K562 (cell line): ENCODE data around the gene EVPL. TPM values are rescaled to one million over a fixed set of nuclear protein-coding genes. Genes with fewer than 3 reads are reported as not detected.

Source experiments
- CBX2 ChIP-seq: fragments of 200-600 bp; sonication (generic); IDR thresholded peaks from one replicate; pipeline ENCODE4 v1.6.1; 2012; ENCODE audit warnings: mild to moderate bottlenecking, low read length, inconsistent platforms; ENCODE audit not compliant: insufficient read depth, poor library complexity, severe bottlenecking
- CBX3 ChIP-seq, 2 experiments: IDR thresholded peaks; 1 replicate in 1 of 2; 2 replicates in 1 of 2; pipeline ENCODE4 v1.6.1; 2012; ENCODE audit warnings: inconsistent platforms in 2 of 2, low read length in 2 of 2, borderline replicate concordance in 1 of 2, control low read depth in 1 of 2
- CHD2 ChIP-seq: IDR thresholded peaks from 2 replicates; pipeline ENCODE4 v1.6.1; 2011; ENCODE audit warnings: low read depth, low read length
- ETV5 ChIP-seq: sonication (generic); formaldehyde crosslinking; IDR thresholded peaks from 2 replicates; pipeline ENCODE4 v1.4.0; 2020; ENCODE audit warnings: low read depth, mild to moderate bottlenecking, missing genetic modification reagents
- GTF2A2 ChIP-seq: IDR thresholded peaks from 2 replicates; pipeline ENCODE4 v1.6.1; 2016; ENCODE audit warnings: mild to moderate bottlenecking, missing genetic modification characterization, missing compliant biosample characterization
- GTF2B ChIP-seq: IDR thresholded peaks from 2 replicates; pipeline ENCODE4 v1.6.1; 2011; ENCODE audit not compliant: insufficient read length; ENCODE audit errors: extremely low read depth
- ID3 ChIP-seq, 2 experiments: fragments of 250-450 bp in 1 of 2; fragments of 450-650 bp in 1 of 2; sonication (Bioruptor Pico) in 1 of 2; IDR thresholded peaks; 2 replicates each; pipeline versions ENCODE4 v1.6.1 to v1.8.0; 2016 to 2021; ENCODE audit warnings: mild to moderate bottlenecking in 2 of 2, moderate library complexity in 2 of 2, missing compliant biosample characterization in 1 of 2, missing genetic modification characterization in 1 of 2
- MEF2A ChIP-seq: IDR thresholded peaks from 2 replicates; pipeline ENCODE4 v1.6.1; 2011; ENCODE audit warnings: low read depth, mild to moderate bottlenecking, low read length, moderate library complexity; ENCODE audit not compliant: control insufficient read depth
- MYC ChIP-seq, 2 experiments: fragments of 250-450 bp in 1 of 2; sonication (Bioruptor Pico) in 1 of 2; IDR thresholded peaks; 2 replicates each; pipeline versions ENCODE4 v1.5.1 to v1.6.1; 2012 to 2021; ENCODE audit warnings: low read depth in 2 of 2, borderline replicate concordance in 1 of 2, improper control_type of control experiment in 1 of 2, low read length in 1 of 2, mild to moderate bottlenecking in 1 of 2, moderate library complexity in 1 of 2
- NCOR1 ChIP-seq: fragments of 450-650 bp; IDR thresholded peaks from 2 replicates; pipeline ENCODE4 v1.6.1; 2016; ENCODE audit warnings: mild to moderate bottlenecking, moderate library complexity
- NFATC3 ChIP-seq: fragments of 450-650 bp; IDR thresholded peaks from 2 replicates; pipeline ENCODE4 v1.6.1; 2017; ENCODE audit warnings: mild to moderate bottlenecking
- PHB ChIP-seq: fragments of 250-450 bp; sonication (Bioruptor Pico); IDR thresholded peaks from 2 replicates; pipeline ENCODE4 v1.5.0; 2021
- RBBP5 ChIP-seq: fragments of 200-600 bp; sonication (generic); IDR thresholded peaks from 2 replicates; pipeline ENCODE4 v1.6.1; 2012; ENCODE audit warnings: borderline replicate concordance, mild to moderate bottlenecking, low read length, control low read depth, inconsistent platforms; ENCODE audit not compliant: insufficient read depth, poor library complexity, severe bottlenecking
- RBM14 ChIP-seq: fragments of 200-400 bp; formaldehyde crosslinking; IDR thresholded peaks from 2 replicates; pipeline ENCODE4 v1.6.1; 2018; ENCODE audit warnings: low read depth, mild to moderate bottlenecking, low read length, moderate library complexity, borderline replicate concordance; ENCODE audit not compliant: insufficient read depth
- SIRT6 ChIP-seq: IDR thresholded peaks from one replicate; pipeline ENCODE4 v1.6.1; 2012; ENCODE audit warnings: low read depth, mild to moderate bottlenecking, control low read depth, inconsistent platforms, low read length, moderate library complexity
- SMAD3 ChIP-seq: fragments of 450-650 bp; formaldehyde crosslinking; conservative IDR thresholded peaks from 2 replicates; pipeline ENCODE4 v1.4.0; 2020; ENCODE audit warnings: mild to moderate bottlenecking
- SMARCC2 ChIP-seq: fragments of 450-650 bp; IDR thresholded peaks from 2 replicates; pipeline ENCODE4 v1.6.1; 2017; ENCODE audit warnings: antibody characterized with exemption, moderate library complexity, mild to moderate bottlenecking, low read depth
- SMC3 ChIP-seq: conservative IDR thresholded peaks from 2 replicates; pipeline ENCODE4 v1.6.1; 2011; ENCODE audit warnings: low read depth, low read length, improper control_type of control experiment; ENCODE audit not compliant: insufficient read depth
- SP2 ChIP-seq: IDR thresholded peaks from 2 replicates; pipeline ENCODE4 v1.6.1; 2011; ENCODE audit warnings: mild to moderate bottlenecking, low read depth, low read length, moderate library complexity; ENCODE audit not compliant: poor library complexity, severe bottlenecking; ENCODE audit errors: extremely low read depth
- SUPT5H ChIP-seq: fragments of 450-650 bp; IDR thresholded peaks from 2 replicates; pipeline ENCODE4 v1.6.1; 2016
- TEAD1 ChIP-seq, 2 experiments: fragments of 450-650 bp in 1 of 2; sonication (generic) in 1 of 2; formaldehyde crosslinking; IDR thresholded peaks; 2 replicates each; pipeline versions ENCODE4 v1.4.0 to v1.8.0; 2020 to 2022; ENCODE audit warnings: mild to moderate bottlenecking in 2 of 2, missing genetic modification reagents in 1 of 2
- TEAD2 ChIP-seq: fragments of 450-650 bp; IDR thresholded peaks from 2 replicates; pipeline ENCODE4 v1.6.1; 2016; ENCODE audit warnings: missing genetic modification characterization, control low read depth, missing compliant biosample characterization
- ZNF175 ChIP-seq: fragments of 200-800 bp; sonication (Bioruptor generic); IDR thresholded peaks from 2 replicates; pipeline ENCODE4 v1.6.1; 2016; ENCODE audit warnings: low read depth, mild to moderate bottlenecking, missing genetic modification characterization, missing compliant biosample characterization
- ZNF280A ChIP-seq: fragments of 450-650 bp; IDR thresholded peaks from 2 replicates; pipeline ENCODE4 v1.6.1; 2018; ENCODE audit warnings: mild to moderate bottlenecking, low read depth; ENCODE audit not compliant: partially characterized antibody
- polyA plus RNA-seq, 8 experiments: library from polyadenylated mRNA; depleted of rRNA in 4 of 8; stranded (reverse) in 5 of 8; unstranded in 3 of 8; fragments of >200 nt; fragmentation: Nextera tagmentation in 2 of 8; fragmentation: Illumina TruSeq in 1 of 8; extraction: Ambion mirVana in 2 of 8; extraction: Trizol in 1 of 8; gene quantifications; 2 replicates each; pipeline versions ENCODE4 v1.2.1 to v1.2.3, GENCODE V29; 2011 to 2014; ENCODE audit warnings: inconsistent platforms in 1 of 8, missing spikeins in 1 of 8
- total RNA-seq, 7 experiments: library from RNA; depleted of rRNA in 6 of 7; stranded (reverse); fragments of >200 nt in 6 of 7; fragmentation: Illumina TruSeq in 2 of 7; extraction: Trizol in 2 of 7; gene quantifications; 2 replicates each; pipeline versions ENCODE4 v1.2.1 to v1.2.3, GENCODE V29; 2011 to 2021; ENCODE audit warnings: low replicate concordance in 1 of 7

The EVPL gene
- total and polyA plus RNA-seq, 9 of the 15 experiments (the other 6 are each of a cell fraction or from before 2014, with no cell fraction given): 0.08 to 0.18 (median 0.16) TPM; not detected in 5

GRCh38 chr17:75978938-75979704 lies 48.0 kb downstream of the EVPL start, which contains the start of the genes ACOX1 and TEN1 (continued):
- TF ChIP-seq ETV5 (CRISPR knock-in tag) (0 out of 2 replicates have a peak, but pooled peaks have one; percentile 15), GTF2B (no peak), CBX3 (IDR thresholded peaks at IDR 0.05; ENCODE audit: borderline replicate concordance in 1 of 2, low read length in 2 of 2) (peak in 1 of 2 experiments; percentile 21; a peak in 1 of 3 replicates), MYC (IDR thresholded peaks at IDR 0.05; ENCODE audit: low read depth, low read length) (peak; percentile 44; the same call in 1 of the 2 replicates), MYC (CRISPR knock-in tag; IDR thresholded peaks at IDR 0.05; ENCODE audit: borderline replicate concordance, low read depth) (no peak; the same call in 1 of the 2 replicates), RBM14 (no peak), PHB (CRISPR knock-in tag) (no peak), RBBP5 (peak; percentile 72), SP2 (no peak), SMAD3 (CRISPR knock-in tag) (no peak), SUPT5H (peak; percentile 91), SMC3 (no peak), SMARCC2 (0 out of 2 replicates have a peak, but pooled peaks have one; percentile 45), ID3 (CRISPR knock-in tag; IDR thresholded peaks at IDR 0.05) (no peak), ID3 (tag; IDR thresholded peaks at IDR 0.05) (no peak), CBX2 (no peak), MEF2A (no peak), CHD2 (no peak), TEAD2 (tag) (no peak), SIRT6 (no peak), NCOR1 (peak; percentile 50; the same call in 1 of the 2 replicates), ZNF175 (peak; percentile 66; the same call in 1 of the 2 replicates), GTF2A2 (no peak), ZNF280A (no peak), NFATC3 (no peak), TEAD1 (CRISPR knock-in tag; IDR thresholded peaks at IDR 0.05) (peak; percentile 35 to 64; a peak in 2 of 4 replicates)
